ENCODE results near the gene PCMT1. TPM values are rescaled to one million over a fixed set of nuclear protein-coding genes. Genes with fewer than 3 reads are reported as not detected.

PCMT1 gene
- total RNA-seq, 1 donor from 2014 or later, result 63.1 TPM

- Mint-ChIP-seq H3K9me3 (ENCODE audit: low read depth) (no peaks in the 10 kb centered on the region), H3K4me1 (ENCODE audit: low read depth) (peaks cover 59% of the 10 kb centered on the region), H3K27me3 (peaks cover 10% of the 10 kb centered on the region), H3K36me3 (ENCODE audit: insufficient read depth) (peaks cover 3% of the 10 kb centered on the region), H3K4me3 (ENCODE audit: low read depth) (peak overlapping the region; percentile 55), H3K27ac (peak overlapping the region; percentile 77)
- no peak for DNase-seq (ENCODE audit: low spot score, unreplicated experiment)
- no peak for TF ChIP-seq CTCF (IDR thresholded peaks at IDR 0.05; ENCODE audit: unreplicated experiment)
These were observed 110.9 kb downstream of the PCMT1 start for GRCh38 chr6:149860513-149860833.

Other genes starting within 250 kb of the PCMT1 start
- gene PPIL4, start 203.7 kb upstream of the PCMT1 start, total RNA-seq, result 37.2 and 38.3 TPM in 2 replicates
- 25.9 and 26.3 TPM in 2 replicates for gene GINM1, start 183.4 kb upstream of the PCMT1 start, total RNA-seq
- gene KATNA1, start 101.0 kb upstream of the PCMT1 start, total RNA-seq, result 14.3 and 16.5 TPM in 2 replicates
- 40.5 and 41.8 TPM in 2 replicates for gene LATS1, start 31.6 kb upstream of the PCMT1 start, total RNA-seq
- gene NUP43, start 3.2 kb upstream of the PCMT1 start, total RNA-seq, result 58.0 and 60.8 TPM in 2 replicates
- 45.0 and 63.3 TPM in 2 replicates for gene LRP11, start 114.6 kb downstream of the PCMT1 start, total RNA-seq
- gene RAET1E, start 148.4 kb downstream of the PCMT1 start, total RNA-seq, result not detected in 2 replicates
- not detected in 2 replicates for gene RAET1G, start 173.4 kb downstream of the PCMT1 start, total RNA-seq
- gene ULBP2, start 192.3 kb downstream of the PCMT1 start, total RNA-seq, result not detected in 2 replicates
- 0.60 and 0.64 TPM in 2 replicates for gene ULBP1, start 214.2 kb downstream of the PCMT1 start, total RNA-seq

Measured in progenitor cell of endocrine pancreas (in vitro differentiated cells).